K562 (cell line): ENCODE results near the gene PLA2G3. TPM values are rescaled to one million over a fixed set of nuclear protein-coding genes. Genes with fewer than 3 reads are reported as not detected.

Source experiments
- CREBBP ChIP-seq: IDR thresholded peaks from one replicate; pipeline ENCODE4 v1.6.1; 2012; ENCODE audit warnings: low read depth, mild to moderate bottlenecking, control low read depth, inconsistent platforms, low read length
- polyA plus RNA-seq, 8 experiments: library from polyadenylated mRNA; depleted of rRNA in 4 of 8; stranded (reverse) in 5 of 8; unstranded in 3 of 8; fragments of >200 nt; fragmentation: Nextera tagmentation in 2 of 8; fragmentation: Illumina TruSeq in 1 of 8; extraction: Ambion mirVana in 2 of 8; extraction: Trizol in 1 of 8; gene quantifications; 2 replicates each; pipeline versions ENCODE4 v1.2.1 to v1.2.3, GENCODE V29; 2011 to 2014; ENCODE audit warnings: inconsistent platforms in 1 of 8, missing spikeins in 1 of 8
- total RNA-seq, 7 experiments: library from RNA; depleted of rRNA in 6 of 7; stranded (reverse); fragments of >200 nt in 6 of 7; fragmentation: Illumina TruSeq in 2 of 7; extraction: Trizol in 2 of 7; gene quantifications; 2 replicates each; pipeline versions ENCODE4 v1.2.1 to v1.2.3, GENCODE V29; 2011 to 2021; ENCODE audit warnings: low replicate concordance in 1 of 7
- TF ChIP-seq, protein P1 (sequence below): fragments of 250-450 bp; sonication (Bioruptor Pico); IDR thresholded peaks from 2 replicates; pipeline ENCODE4 v1.5.0; 2021; ENCODE audit warnings: mild to moderate bottlenecking, borderline replicate concordance
- TF ChIP-seq, protein P2 (sequence below): fragments of 250-450 bp; sonication (Bioruptor Pico); IDR thresholded peaks from 2 replicates; pipeline ENCODE4 v1.5.0; 2021
- TF ChIP-seq, protein P3 (sequence below): fragments of 450-650 bp; IDR thresholded peaks from 2 replicates; pipeline ENCODE4 v1.6.1; 2017; ENCODE audit warnings: antibody characterized with exemption, mild to moderate bottlenecking

Gene PLA2G3
- total and polyA plus RNA-seq, 9 of the 15 experiments (the other 6 are each of a cell fraction or from before 2014, with no cell fraction given), result 0.18 to 1.4 (median 0.64) TPM

DNA sequence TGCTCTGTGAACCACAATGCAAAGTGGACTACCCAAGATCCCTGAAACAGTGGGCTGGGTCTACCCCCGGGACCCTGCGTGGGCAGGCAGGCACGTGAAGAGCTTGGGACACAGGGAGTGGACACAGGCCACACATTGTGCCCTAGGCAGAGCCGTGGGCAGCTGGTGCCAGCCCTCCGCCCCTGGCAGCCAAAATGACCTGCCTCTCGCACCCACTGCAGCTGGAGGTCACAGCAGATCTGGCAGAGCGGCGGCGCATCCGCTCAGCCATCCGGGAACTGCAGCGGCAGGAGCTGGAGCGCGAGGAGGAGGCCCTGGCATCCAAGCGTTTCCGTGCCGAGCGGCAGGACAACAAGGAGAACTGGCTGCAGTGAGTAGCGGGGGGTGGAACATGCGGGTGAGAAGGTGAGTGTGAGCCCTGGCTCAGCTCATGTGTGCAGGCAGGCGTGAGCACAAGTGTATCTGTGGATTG, 52.5 kb downstream of the PLA2G3 start (continued):
- TF ChIP-seq CREBBP, result no peak
- TF ChIP-seq, protein P1, sequence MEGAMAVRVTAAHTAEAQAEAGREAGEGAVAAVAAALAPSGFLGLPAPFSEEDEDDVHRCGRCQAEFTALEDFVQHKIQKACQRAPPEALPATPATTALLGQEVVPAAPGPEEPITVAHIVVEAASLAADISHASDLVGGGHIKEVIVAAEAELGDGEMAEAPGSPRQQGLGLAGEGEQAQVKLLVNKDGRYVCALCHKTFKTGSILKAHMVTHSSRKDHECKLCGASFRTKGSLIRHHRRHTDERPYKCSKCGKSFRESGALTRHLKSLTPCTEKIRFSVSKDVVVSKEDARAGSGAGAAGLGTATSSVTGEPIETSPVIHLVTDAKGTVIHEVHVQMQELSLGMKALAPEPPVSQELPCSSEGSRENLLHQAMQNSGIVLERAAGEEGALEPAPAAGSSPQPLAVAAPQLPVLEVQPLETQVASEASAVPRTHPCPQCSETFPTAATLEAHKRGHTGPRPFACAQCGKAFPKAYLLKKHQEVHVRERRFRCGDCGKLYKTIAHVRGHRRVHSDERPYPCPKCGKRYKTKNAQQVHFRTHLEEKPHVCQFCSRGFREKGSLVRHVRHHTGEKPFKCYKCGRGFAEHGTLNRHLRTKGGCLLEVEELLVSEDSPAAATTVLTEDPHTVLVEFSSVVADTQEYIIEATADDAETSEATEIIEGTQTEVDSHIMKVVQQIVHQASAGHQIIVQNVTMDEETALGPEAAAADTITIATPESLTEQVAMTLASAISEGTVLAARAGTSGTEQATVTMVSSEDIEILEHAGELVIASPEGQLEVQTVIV (CRISPR knock-in tag), result no peak
- TF ChIP-seq, protein P2, sequence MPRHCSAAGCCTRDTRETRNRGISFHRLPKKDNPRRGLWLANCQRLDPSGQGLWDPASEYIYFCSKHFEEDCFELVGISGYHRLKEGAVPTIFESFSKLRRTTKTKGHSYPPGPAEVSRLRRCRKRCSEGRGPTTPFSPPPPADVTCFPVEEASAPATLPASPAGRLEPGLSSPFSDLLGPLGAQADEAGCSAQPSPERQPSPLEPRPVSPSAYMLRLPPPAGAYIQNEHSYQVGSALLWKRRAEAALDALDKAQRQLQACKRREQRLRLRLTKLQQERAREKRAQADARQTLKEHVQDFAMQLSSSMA (CRISPR knock-in tag), result no peak
- TF ChIP-seq, protein P3, sequence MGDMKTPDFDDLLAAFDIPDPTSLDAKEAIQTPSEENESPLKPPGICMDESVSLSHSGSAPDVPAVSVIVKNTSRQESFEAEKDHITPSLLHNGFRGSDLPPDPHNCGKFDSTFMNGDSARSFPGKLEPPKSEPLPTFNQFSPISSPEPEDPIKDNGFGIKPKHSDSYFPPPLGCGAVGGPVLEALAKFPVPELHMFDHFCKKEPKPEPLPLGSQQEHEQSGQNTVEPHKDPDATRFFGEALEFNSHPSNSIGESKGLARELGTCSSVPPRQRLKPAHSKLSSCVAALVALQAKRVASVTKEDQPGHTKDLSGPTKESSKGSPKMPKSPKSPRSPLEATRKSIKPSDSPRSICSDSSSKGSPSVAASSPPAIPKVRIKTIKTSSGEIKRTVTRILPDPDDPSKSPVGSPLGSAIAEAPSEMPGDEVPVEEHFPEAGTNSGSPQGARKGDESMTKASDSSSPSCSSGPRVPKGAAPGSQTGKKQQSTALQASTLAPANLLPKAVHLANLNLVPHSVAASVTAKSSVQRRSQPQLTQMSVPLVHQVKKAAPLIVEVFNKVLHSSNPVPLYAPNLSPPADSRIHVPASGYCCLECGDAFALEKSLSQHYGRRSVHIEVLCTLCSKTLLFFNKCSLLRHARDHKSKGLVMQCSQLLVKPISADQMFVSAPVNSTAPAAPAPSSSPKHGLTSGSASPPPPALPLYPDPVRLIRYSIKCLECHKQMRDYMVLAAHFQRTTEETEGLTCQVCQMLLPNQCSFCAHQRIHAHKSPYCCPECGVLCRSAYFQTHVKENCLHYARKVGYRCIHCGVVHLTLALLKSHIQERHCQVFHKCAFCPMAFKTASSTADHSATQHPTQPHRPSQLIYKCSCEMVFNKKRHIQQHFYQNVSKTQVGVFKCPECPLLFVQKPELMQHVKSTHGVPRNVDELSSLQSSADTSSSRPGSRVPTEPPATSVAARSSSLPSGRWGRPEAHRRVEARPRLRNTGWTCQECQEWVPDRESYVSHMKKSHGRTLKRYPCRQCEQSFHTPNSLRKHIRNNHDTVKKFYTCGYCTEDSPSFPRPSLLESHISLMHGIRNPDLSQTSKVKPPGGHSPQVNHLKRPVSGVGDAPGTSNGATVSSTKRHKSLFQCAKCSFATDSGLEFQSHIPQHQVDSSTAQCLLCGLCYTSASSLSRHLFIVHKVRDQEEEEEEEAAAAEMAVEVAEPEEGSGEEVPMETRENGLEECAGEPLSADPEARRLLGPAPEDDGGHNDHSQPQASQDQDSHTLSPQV, result no peak
- TF ChIP-seq, all 486 proteins: peak for 0
